Measurements from ENCODE around the gene TENM3. TPM values are rescaled to one million over a fixed set of nuclear protein-coding genes. Genes with fewer than 3 reads are reported as not detected.

The TENM3 gene
- total RNA-seq, 1 experiment from 2014 or later, result 71.0 TPM

- TF ChIP-seq ZNF121 (CRISPR knock-in tag; IDR thresholded peaks at IDR 0.05) (no peak), MAX (CRISPR knock-in tag; IDR thresholded peaks at IDR 0.05) (no peak), ZNF317 (CRISPR knock-in tag; IDR thresholded peaks at IDR 0.05; ENCODE audit: borderline replicate concordance, low read depth) (no peak), CBFB (CRISPR knock-in tag; IDR thresholded peaks at IDR 0.05; ENCODE audit: low read depth) (no peak), ATF2 (CRISPR knock-in tag; IDR thresholded peaks at IDR 0.05; ENCODE audit: borderline replicate concordance, low read depth) (no peak), GRHL2 (CRISPR knock-in tag; IDR thresholded peaks at IDR 0.05; ENCODE audit: insufficient replicate concordance, severe bottlenecking) (no peak), JUN (CRISPR knock-in tag; IDR thresholded peaks at IDR 0.05) (no peak), IRF2 (CRISPR knock-in tag; IDR thresholded peaks at IDR 0.05; ENCODE audit: borderline replicate concordance, low read depth) (no peak), ZNF232 (CRISPR knock-in tag; IDR thresholded peaks at IDR 0.05) (no peak)
- TF ChIP-seq, protein P1, sequence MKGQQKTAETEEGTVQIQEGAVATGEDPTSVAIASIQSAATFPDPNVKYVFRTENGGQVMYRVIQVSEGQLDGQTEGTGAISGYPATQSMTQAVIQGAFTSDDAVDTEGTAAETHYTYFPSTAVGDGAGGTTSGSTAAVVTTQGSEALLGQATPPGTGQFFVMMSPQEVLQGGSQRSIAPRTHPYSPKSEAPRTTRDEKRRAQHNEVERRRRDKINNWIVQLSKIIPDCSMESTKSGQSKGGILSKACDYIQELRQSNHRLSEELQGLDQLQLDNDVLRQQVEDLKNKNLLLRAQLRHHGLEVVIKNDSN (CRISPR knock-in tag; IDR thresholded peaks at IDR 0.05), result no peak
- no peaks in the 10 kb centered on the region for H3K9me3 Mint-ChIP-seq
- ATAC-seq, result no peak
- H3K4me1 Mint-ChIP-seq, result peaks cover 6% of the 10 kb centered on the region; the same call in 1 of the 2 replicates
- H3K4me3 Mint-ChIP-seq, result no peak overlapping the region
- H3K27me3 Mint-ChIP-seq (ENCODE audit: low read depth), result no peaks in the 10 kb centered on the region
- no peak for DNase-seq (ENCODE audit: low spot score)
- CTCF ChIA-PET, result no interaction called here
- H3K27ac Mint-ChIP-seq, result no peak overlapping the region
- H3K36me3 Mint-ChIP-seq, result no peaks in the 10 kb centered on the region
- POLR2A ChIA-PET, result no interaction called here
Observed at GRCh38 chr4:182724414-182724813, 481.2 kb downstream of the TENM3 start.

- POLR2A ChIA-PET, result no interaction called here
- TF ChIP-seq ATF3 (CRISPR knock-in tag; conservative IDR thresholded peaks at IDR 0.05) (no peak), ARID4B (CRISPR knock-in tag; IDR thresholded peaks at IDR 0.05; ENCODE audit: borderline replicate concordance) (no peak), OVOL2 (CRISPR knock-in tag; IDR thresholded peaks at IDR 0.05; ENCODE audit: borderline replicate concordance) (no peak), HMGA2 (CRISPR knock-in tag; IDR thresholded peaks at IDR 0.05) (no peak), ETV6 (CRISPR knock-in tag; IDR thresholded peaks at IDR 0.05) (no peak), STAT6 (CRISPR knock-in tag; conservative IDR thresholded peaks at IDR 0.05; ENCODE audit: low read depth) (no peak), ZNF232 (CRISPR knock-in tag; IDR thresholded peaks at IDR 0.05) (no peak), ZNF317 (CRISPR knock-in tag; IDR thresholded peaks at IDR 0.05; ENCODE audit: borderline replicate concordance, low read depth) (no peak), ZMAT4 (CRISPR knock-in tag; IDR thresholded peaks at IDR 0.05) (no peak), ZNF423 (CRISPR knock-in tag; IDR thresholded peaks at IDR 0.05) (no peak), SOX15 (CRISPR knock-in tag; IDR thresholded peaks at IDR 0.05) (no peak), ATF6 (CRISPR knock-in tag; IDR thresholded peaks at IDR 0.05) (no peak), ZNF121 (CRISPR knock-in tag; IDR thresholded peaks at IDR 0.05) (no peak)
- TF ChIP-seq, protein P2, sequence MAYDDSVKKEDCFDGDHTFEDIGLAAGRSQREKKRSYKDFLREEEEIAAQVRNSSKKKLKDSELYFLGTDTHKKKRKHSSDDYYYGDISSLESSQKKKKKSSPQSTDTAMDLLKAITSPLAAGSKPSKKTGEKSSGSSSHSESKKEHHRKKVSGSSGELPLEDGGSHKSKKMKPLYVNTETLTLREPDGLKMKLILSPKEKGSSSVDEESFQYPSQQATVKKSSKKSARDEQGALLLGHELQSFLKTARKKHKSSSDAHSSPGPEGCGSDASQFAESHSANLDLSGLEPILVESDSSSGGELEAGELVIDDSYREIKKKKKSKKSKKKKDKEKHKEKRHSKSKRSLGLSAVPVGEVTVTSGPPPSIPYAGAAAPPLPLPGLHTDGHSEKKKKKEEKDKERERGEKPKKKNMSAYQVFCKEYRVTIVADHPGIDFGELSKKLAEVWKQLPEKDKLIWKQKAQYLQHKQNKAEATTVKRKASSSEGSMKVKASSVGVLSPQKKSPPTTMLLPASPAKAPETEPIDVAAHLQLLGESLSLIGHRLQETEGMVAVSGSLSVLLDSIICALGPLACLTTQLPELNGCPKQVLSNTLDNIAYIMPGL (CRISPR knock-in tag; IDR thresholded peaks at IDR 0.05), result no peak
Observed at GRCh38 chr4:182729516-182729915, 486.3 kb downstream of the TENM3 start.

More at GRCh38 chr4:182729516-182729915, 486.3 kb downstream of the TENM3 start:
- no peaks in the 10 kb centered on the region for H3K27me3 Mint-ChIP-seq (ENCODE audit: low read depth)
- CTCF ChIA-PET, result no interaction called here
- no peaks in the 10 kb centered on the region for H3K9me3 Mint-ChIP-seq
- ATAC-seq (no peak), DNase-seq (ENCODE audit: low spot score) (no peak)
- peaks cover 6% of the 10 kb centered on the region; the same call in 1 of the 2 replicates for H3K4me1 Mint-ChIP-seq
- H3K27ac Mint-ChIP-seq, result no peak overlapping the region
- no peak overlapping the region for H3K4me3 Mint-ChIP-seq
- H3K36me3 Mint-ChIP-seq, result peaks cover 34% of the 10 kb centered on the region
